Measurements from ENCODE around the gene CLDND1. TPM values are rescaled to one million over a fixed set of nuclear protein-coding genes. Genes with fewer than 3 reads are reported as not detected.
"Not testable (repeated sequence)": the region's sequence is repeated elsewhere in the genome, so short reads cannot be mapped to it uniquely, and the experiment has no call there.

The CLDND1 gene
- total and polyA plus RNA-seq, 2 experiments from 2014 or later: 51.3 to 60.7 TPM

DNA sequence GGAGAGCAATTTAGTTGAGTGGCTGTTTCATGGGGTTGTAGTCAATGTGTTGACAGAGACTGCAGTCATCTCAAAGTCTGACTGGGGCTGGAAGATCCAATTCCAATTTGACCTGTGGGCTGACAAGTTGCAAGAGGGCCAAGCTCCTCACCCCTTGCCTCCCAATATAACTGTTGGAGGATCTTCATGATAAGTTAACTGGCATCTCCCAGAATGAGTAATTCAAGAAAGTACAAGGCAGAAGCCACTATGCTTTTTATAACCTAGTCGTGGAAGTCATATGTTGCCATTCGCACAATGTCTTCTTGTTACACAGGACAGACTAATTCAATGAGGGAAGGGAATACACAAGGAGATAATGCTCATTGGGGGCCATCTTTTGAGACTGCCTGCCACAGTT is 38.2 kb upstream of the CLDND1 start:
- 83 to 88% methylated on average over 2 of the region's 2 CpGs for WGBS, 2 experiments (ENCODE audit: low coverage in 1 of 2, low lambda C conversion rate in 2 of 2, missing lambda C conversion rate in 2 of 2)
- H3K4me1 ChIP-seq (ENCODE audit: insufficient read depth): peaks cover 25% of the 10 kb centered on the region
- DNase-seq: no peak
- no peaks in the 10 kb centered on the region for H4K20me1 ChIP-seq (ENCODE audit: insufficient read depth)
- no peaks in the 10 kb centered on the region for H3K79me2 ChIP-seq (ENCODE audit: insufficient read depth)
- H3K4me2 ChIP-seq (ENCODE audit: unreplicated experiment): no peak overlapping the region
- TF ChIP-seq EZH2 (IDR thresholded peaks at IDR 0.05; ENCODE audit: insufficient read depth, poor library complexity, severe bottlenecking): no peak
- TF ChIP-seq EZH2phosphoT487 (IDR thresholded peaks at IDR 0.05; ENCODE audit: insufficient read depth, low read depth): no peak
- no peaks in the 10 kb centered on the region for H3K36me3 ChIP-seq (ENCODE audit: low read depth)
- peaks cover 7% of the 10 kb centered on the region; the same call in 1 of the 2 replicates for H3F3A ChIP-seq (ENCODE audit: insufficient read depth)
- no peak overlapping the region for H2AFZ ChIP-seq
- H3K9me3 ChIP-seq (ENCODE audit: low read depth): no peaks in the 10 kb centered on the region
- H3K4me3 ChIP-seq: no peak overlapping the region
- H3K9me2 ChIP-seq (ENCODE audit: insufficient read depth): no peaks in the 10 kb centered on the region
- peaks cover 6% of the 10 kb centered on the region; the same call in 1 of the 2 replicates for H3K27me3 ChIP-seq (replicated peaks; ENCODE audit: insufficient read depth)
- no peak overlapping the region for H3K9ac ChIP-seq
- in situ Hi-C loops (cut with MboI): no loop called here
- H3K27ac ChIP-seq: no peak overlapping the region

- WGBS, 2 experiments (ENCODE audit: low coverage in 1 of 2, low lambda C conversion rate in 2 of 2, missing lambda C conversion rate in 2 of 2): 92 to 96% methylated on average over 2 of the region's 2 CpGs
- H3K27ac ChIP-seq; H3K9me2 ChIP-seq (ENCODE audit: insufficient read depth); DNase-seq; H2AFZ ChIP-seq; H3F3A ChIP-seq (ENCODE audit: insufficient read depth); in situ Hi-C loops (cut with MboI); H3K4me2 ChIP-seq (ENCODE audit: unreplicated experiment); H3K9me3 ChIP-seq (ENCODE audit: low read depth); H3K79me2 ChIP-seq (ENCODE audit: insufficient read depth); H3K4me3 ChIP-seq; H3K36me3 ChIP-seq (ENCODE audit: low read depth); H4K20me1 ChIP-seq (ENCODE audit: insufficient read depth); H3K9ac ChIP-seq: not testable (repeated sequence)
- Histone ChIP-seq H3K27me3 (replicated peaks; ENCODE audit: insufficient read depth) (peaks cover 12% of the 10 kb centered on the region), H3K4me1 (ENCODE audit: insufficient read depth) (peaks cover 25% of the 10 kb centered on the region)
These were observed 37.1 kb upstream of the CLDND1 start for GRCh38 chr3:98559769-98560168.

DNA sequence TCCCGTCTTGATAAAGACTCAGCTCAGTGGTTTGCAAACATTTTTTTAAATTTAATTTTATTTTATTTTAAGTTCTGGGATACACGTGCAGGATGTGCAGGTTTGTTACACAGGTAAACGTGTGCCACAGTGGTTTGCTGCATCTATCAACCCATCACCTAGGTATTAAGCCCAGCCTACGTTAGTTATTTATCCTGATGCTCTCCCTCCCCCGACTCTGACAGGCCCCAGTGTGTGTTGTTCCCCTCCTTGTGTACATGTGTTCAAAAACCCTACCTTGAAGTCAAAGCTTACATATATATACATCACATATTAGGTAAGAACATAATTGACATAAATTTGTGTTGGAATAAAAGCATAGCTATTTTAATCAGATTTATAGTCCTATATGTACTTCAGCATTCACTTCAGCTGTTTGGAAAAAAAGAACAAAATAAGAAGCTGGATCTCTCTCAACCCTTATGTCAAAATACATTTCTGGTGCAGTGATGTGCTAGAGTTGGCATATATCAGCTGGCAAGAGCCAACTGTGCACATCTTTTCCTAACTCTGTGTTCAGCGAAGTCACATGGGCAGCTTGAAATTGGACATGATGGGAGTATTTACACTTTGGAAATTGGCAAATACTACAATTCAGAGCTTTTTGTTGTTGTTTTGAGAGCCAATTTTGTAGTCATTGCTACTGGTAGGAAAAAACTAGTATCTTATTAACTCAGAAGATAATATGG is 35.6 kb upstream of the CLDND1 start:
- no peak overlapping the region for H3K27ac ChIP-seq
- H3K9me2 ChIP-seq (ENCODE audit: insufficient read depth): no peaks in the 10 kb centered on the region
- H3K4me1 ChIP-seq (ENCODE audit: insufficient read depth): peaks cover 13% of the 10 kb centered on the region
- no peak for DNase-seq
- H3K9me3 ChIP-seq (ENCODE audit: low read depth): no peaks in the 10 kb centered on the region
- WGBS, 2 experiments (ENCODE audit: low coverage in 1 of 2, low lambda C conversion rate in 2 of 2, missing lambda C conversion rate in 2 of 2): 36% methylated on average over 6 of the region's 6 CpGs
- no peaks in the 10 kb centered on the region for H3K36me3 ChIP-seq (ENCODE audit: low read depth)
- H3F3A ChIP-seq (ENCODE audit: insufficient read depth): peaks cover under 1% of the 10 kb centered on the region; the same call in 1 of the 2 replicates
- in situ Hi-C loops (cut with MboI): no loop called here
- no peak overlapping the region for H3K4me3 ChIP-seq
- H3K79me2 ChIP-seq (ENCODE audit: insufficient read depth): no peaks in the 10 kb centered on the region
- H3K9ac ChIP-seq: no peak overlapping the region
- H3K4me2 ChIP-seq (ENCODE audit: unreplicated experiment): no peak overlapping the region
- no peak overlapping the region for H2AFZ ChIP-seq
- TF ChIP-seq EZH2 (IDR thresholded peaks at IDR 0.05; ENCODE audit: insufficient read depth, poor library complexity, severe bottlenecking) (no peak), EZH2phosphoT487 (IDR thresholded peaks at IDR 0.05; ENCODE audit: insufficient read depth, low read depth) (no peak)
- no peaks in the 10 kb centered on the region for H4K20me1 ChIP-seq (ENCODE audit: insufficient read depth)
- peaks cover 21% of the 10 kb centered on the region for H3K27me3 ChIP-seq (replicated peaks; ENCODE audit: insufficient read depth)

GRCh38 chr3:98557324-98558010 is 34.8 kb upstream of the CLDND1 start:
- peaks cover 28% of the 10 kb centered on the region for H3K27me3 ChIP-seq (replicated peaks; ENCODE audit: insufficient read depth)
- in situ Hi-C loops (cut with MboI): no loop called here
- no peaks in the 10 kb centered on the region for H3K79me2 ChIP-seq (ENCODE audit: insufficient read depth)
- no peak overlapping the region for H2AFZ ChIP-seq
- no peaks in the 10 kb centered on the region for H3F3A ChIP-seq (ENCODE audit: insufficient read depth)
- 50 to 52% methylated on average over 4 of the region's 4 CpGs for WGBS, 2 experiments (ENCODE audit: low coverage in 1 of 2, low lambda C conversion rate in 2 of 2, missing lambda C conversion rate in 2 of 2)
- no peaks in the 10 kb centered on the region for H4K20me1 ChIP-seq (ENCODE audit: insufficient read depth)
- no peak overlapping the region for H3K4me3 ChIP-seq
- no peaks in the 10 kb centered on the region for H3K9me3 ChIP-seq (ENCODE audit: low read depth)
- peaks cover 5% of the 10 kb centered on the region for H3K4me1 ChIP-seq (ENCODE audit: insufficient read depth)
- no peak overlapping the region for H3K27ac ChIP-seq
- no peak for TF ChIP-seq EZH2phosphoT487 (IDR thresholded peaks at IDR 0.05; ENCODE audit: insufficient read depth, low read depth)
- TF ChIP-seq EZH2 (IDR thresholded peaks at IDR 0.05; ENCODE audit: insufficient read depth, poor library complexity, severe bottlenecking): no peak
- no peaks in the 10 kb centered on the region for H3K9me2 ChIP-seq (ENCODE audit: insufficient read depth)
- no peaks in the 10 kb centered on the region for H3K36me3 ChIP-seq (ENCODE audit: low read depth)
- H3K4me2 ChIP-seq (ENCODE audit: unreplicated experiment): no peak overlapping the region
- peak; percentile 9 for DNase-seq
- no peak overlapping the region for H3K9ac ChIP-seq

Data from GM23248 (cell line).